Muscle of leg (tissue), 11 donors: ENCODE data around the gene FARS2. TPM values are rescaled to one million over a fixed set of nuclear protein-coding genes. Genes with fewer than 3 reads are reported as not detected.
A peak's percentile ranks its signal among the peaks of the same experiment; 100 is the strongest.

Source experiments
- DNase-seq: peaks from one replicate; pipeline ENCODE4 v3.0.0; 2013
- H3K27ac ChIP-seq: one replicate; pipeline ENCODE4 v1.5.1; 2013; ENCODE audit warnings: mild to moderate bottlenecking, low read length, control low read depth
- H3K27me3 ChIP-seq: one replicate; pipeline ENCODE4 v1.6.1; 2013; ENCODE audit warnings: low read length; ENCODE audit not compliant: control insufficient read depth, insufficient read depth
- H3K36me3 ChIP-seq: one replicate; pipeline ENCODE4 v1.6.1; 2013; ENCODE audit warnings: low read length; ENCODE audit not compliant: control insufficient read depth, insufficient read depth
- H3K4me1 ChIP-seq: one replicate; pipeline ENCODE4 v1.6.1; 2013; ENCODE audit warnings: low read length; ENCODE audit not compliant: control insufficient read depth, insufficient read depth
- H3K4me3 ChIP-seq: one replicate; pipeline ENCODE4 v1.5.1; 2013; ENCODE audit warnings: low read length, control low read depth
- H3K9me3 ChIP-seq: replicated peaks from 2 replicates; pipeline ENCODE4 v1.6.1; 2013; ENCODE audit warnings: low read depth, low read length; ENCODE audit not compliant: control insufficient read depth
- WGBS: methylation state at CpG from one replicate; pipeline ENCODE4 v1.1.5; 2013; ENCODE audit warnings: missing lambda C conversion rate; ENCODE audit not compliant: insufficient coverage; 5-methylcytosine and 5-hydroxymethylcytosine counted together
- polyA plus RNA-seq, 8 donors: library from polyadenylated mRNA; unstranded; fragments of 120-200 nt; gene quantifications; one replicate each; pipeline versions ENCODE4 v1.2.1 to v1.2.3, GENCODE V29; 2013; ENCODE audit warnings: inconsistent platforms in 1 of 8, low replicate concordance in 1 of 8; ENCODE audit not compliant: insufficient read length in 8 of 8, insufficient read depth in 1 of 8
- total RNA-seq: library from RNA; stranded (reverse); fragments of 120-200 nt; gene quantifications from one replicate; pipeline ENCODE4 v1.2.4, GENCODE V29; 2013

FARS2 gene
- total and polyA plus RNA-seq, 9 donors = 9.7 to 16.9 (median 12.4) TPM

DNA sequence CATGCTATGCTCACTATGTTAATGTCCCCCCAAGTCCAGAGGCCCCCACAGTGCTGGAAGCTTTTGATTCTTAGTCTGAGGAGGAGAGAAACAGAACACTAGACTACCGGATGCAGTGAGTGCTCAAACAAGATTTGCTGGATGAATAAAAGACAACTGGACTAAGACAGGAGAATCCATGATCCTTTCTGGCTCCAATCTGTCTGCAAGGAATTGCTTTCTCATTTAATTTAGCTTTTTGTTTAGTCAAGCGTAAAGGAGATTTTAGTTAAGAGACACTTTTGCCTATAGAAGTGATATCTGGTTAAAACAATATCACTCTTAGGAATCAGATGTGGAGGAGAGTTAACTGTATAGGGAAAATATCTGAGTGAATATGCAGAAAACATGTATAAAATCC lies 14.1 kb upstream of the FARS2 start:
- H3K4me1 ChIP-seq = no peaks in the 10 kb centered on the region
- no peak overlapping the region for H3K4me3 ChIP-seq
- no peaks in the 10 kb centered on the region for H3K9me3 ChIP-seq
- 63% methylated on average over 1 of the region's 2 CpGs for WGBS
- H3K36me3 ChIP-seq = no peaks in the 10 kb centered on the region
- no peak overlapping the region for H3K27ac ChIP-seq
- H3K27me3 ChIP-seq = no peaks in the 10 kb centered on the region
- DNase-seq = no peak

DNA sequence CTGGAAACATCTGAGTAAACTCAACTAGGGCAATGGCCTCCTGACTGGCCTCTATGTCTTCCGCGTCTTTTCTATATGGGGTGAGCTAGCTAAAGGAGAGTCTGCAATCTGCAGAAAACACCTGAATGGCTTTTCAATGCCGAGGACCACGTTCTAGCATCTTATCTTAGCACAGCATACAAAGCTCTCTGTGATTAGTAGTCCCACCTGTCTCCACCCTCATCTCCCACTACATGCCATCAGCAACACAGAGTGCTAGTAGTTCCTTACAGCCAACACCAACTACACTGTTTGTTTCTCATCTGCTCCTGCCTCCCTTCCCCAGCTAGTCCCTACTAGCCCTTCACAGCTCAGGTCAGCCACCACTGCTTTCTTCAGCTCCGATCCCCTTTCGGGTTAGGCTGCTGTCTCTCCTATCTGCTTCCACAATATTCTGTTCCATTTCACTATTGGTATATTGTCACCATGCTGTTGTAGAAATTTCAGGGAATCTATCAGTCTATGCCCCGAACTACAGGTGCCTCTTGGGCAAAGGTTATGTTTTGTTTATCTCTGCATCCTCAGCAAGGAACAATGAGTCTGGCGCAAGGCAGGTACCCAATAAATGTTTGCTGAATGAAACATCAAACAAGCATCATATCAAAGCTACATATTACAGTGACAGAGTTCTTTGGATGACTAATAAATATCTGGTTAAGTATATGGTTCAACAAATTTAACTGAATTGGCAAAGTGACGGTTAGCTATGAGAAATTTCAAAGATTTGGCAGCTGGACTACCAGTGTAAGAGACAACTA lies 12.8 kb upstream of the FARS2 start:
- no peaks in the 10 kb centered on the region for H3K9me3 ChIP-seq

DNA sequence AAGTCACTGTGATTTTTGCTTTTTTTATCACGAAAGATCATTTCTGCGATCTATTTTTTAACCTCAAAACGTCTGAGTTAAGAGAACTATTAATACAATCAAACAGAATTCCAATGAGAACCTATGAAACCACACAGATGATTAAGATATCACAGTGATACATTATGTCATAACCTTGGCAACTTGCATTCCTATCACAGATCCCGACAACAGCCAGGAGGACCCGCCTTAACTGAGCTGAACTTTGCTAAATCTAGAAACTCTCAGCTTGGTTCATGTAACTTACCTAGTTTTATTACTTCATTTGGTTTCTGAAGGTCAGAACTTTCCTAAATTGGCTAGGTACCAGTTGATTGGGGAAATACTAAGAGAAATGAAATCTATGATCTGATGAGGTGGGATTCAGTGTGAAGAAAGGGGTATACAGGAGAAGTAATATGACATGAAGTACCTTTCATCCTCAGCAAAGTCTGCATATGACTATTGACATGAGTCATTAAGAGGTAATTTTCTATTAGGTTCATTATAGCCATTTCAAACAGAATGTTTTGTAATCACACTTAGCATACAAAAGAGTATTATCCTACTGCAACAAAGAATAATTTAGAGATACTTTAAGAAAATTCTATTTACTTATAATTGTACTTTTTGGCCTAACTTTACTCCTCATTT lies 11.7 kb upstream of the FARS2 start:
- WGBS = 20% methylated on average over 1 of the region's 5 CpGs
- Histone ChIP-seq H3K36me3 (no peaks in the 10 kb centered on the region), H3K4me3 (no peak overlapping the region), H3K4me1 (no peaks in the 10 kb centered on the region), H3K9me3 (no peaks in the 10 kb centered on the region), H3K27me3 (no peaks in the 10 kb centered on the region), H3K27ac (no peak overlapping the region)
- DNase-seq = no peak

More for the DNA sequence above, 12.8 kb upstream of the FARS2 start:
- no peaks in the 10 kb centered on the region for H3K36me3 ChIP-seq
- H3K27me3 ChIP-seq = no peaks in the 10 kb centered on the region
- H3K4me1 ChIP-seq = no peaks in the 10 kb centered on the region
- 91% methylated on average over 5 of the region's 9 CpGs for WGBS
- H3K27ac ChIP-seq = no peak overlapping the region
- H3K4me3 ChIP-seq = no peak overlapping the region
- no peak for DNase-seq

DNA sequence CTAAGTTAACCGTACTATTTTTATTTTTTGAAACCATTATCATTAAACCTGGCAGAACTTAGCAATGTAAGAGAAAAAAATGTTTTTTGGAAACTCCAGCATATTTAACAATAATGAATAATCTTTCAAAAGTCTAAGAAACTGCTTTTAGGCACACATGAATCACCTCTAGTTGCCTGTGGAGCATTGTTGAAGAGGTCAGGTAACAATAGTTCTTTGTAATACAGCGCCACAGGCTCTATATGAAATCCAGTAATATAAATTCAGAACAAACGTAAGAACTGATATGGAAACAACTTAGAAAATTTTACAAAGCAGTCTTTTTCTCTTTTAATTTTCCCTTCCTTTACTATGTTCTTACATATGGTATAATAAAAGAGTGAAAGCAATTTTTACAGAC lies 10.9 kb upstream of the FARS2 start:
- H3K9me3 ChIP-seq = no peaks in the 10 kb centered on the region
- no CpG with 5 or more reads among the region's 3 CpGs for WGBS
- no peak for DNase-seq
- no peaks in the 10 kb centered on the region for H3K27me3 ChIP-seq
- H3K4me1 ChIP-seq = no peaks in the 10 kb centered on the region
- no peak overlapping the region for H3K27ac ChIP-seq
- no peaks in the 10 kb centered on the region for H3K36me3 ChIP-seq
- H3K4me3 ChIP-seq = no peak overlapping the region

DNA sequence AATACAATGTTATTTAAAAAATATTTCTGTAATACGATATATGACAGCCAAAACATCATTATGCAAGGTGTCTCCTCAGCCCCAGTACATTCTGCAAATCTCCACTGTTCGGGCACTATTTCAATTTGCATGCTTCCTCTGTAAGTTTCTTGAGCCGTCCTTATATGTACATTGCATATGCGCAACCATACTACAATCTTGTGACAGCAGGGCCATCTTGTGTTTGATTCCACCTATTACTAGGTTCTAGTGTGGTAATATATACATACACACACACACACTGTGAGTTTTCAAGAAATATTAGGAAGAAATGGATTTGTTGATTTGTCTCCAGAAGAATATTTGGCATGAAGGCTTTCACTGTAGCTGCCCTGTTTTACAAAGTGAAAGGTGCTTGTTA lies 10.4 kb upstream of the FARS2 start:
- Histone ChIP-seq H3K4me3 (no peak overlapping the region), H3K9me3 (no peaks in the 10 kb centered on the region), H3K36me3 (no peaks in the 10 kb centered on the region), H3K27me3 (no peaks in the 10 kb centered on the region), H3K27ac (no peak overlapping the region), H3K4me1 (no peaks in the 10 kb centered on the region)
- 33% methylated on average over 1 of the region's 4 CpGs for WGBS
- DNase-seq = peak; percentile 65

DNA sequence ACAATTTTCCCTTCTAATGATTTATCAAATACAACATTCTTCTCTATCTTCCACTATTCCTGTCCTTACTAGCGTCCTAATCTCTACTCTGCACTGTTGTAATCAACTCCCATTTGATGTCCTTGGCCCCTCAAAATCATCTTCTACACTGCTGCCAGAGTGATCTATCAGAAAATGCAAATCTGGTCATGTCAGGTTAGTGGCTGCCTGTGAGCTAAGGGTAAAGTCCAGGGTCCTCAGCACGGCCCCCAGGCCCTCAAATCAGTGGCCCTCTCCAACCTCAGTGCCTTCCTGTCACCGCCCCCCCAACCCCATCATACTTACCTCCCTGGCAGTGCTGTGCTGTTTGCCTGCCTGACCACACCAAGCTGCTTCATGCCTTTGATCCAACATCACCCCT lies 4.4 kb upstream of the FARS2 start:
- Histone ChIP-seq H3K36me3 (peaks cover 12% of the 10 kb centered on the region), H3K4me1 (peaks cover 5% of the 10 kb centered on the region), H3K27me3 (no peaks in the 10 kb centered on the region), H3K4me3 (no peak overlapping the region), H3K9me3 (no peaks in the 10 kb centered on the region), H3K27ac (no peak overlapping the region)
- no peak for DNase-seq
- WGBS = 78% methylated on average over 3 of the region's 3 CpGs

DNA sequence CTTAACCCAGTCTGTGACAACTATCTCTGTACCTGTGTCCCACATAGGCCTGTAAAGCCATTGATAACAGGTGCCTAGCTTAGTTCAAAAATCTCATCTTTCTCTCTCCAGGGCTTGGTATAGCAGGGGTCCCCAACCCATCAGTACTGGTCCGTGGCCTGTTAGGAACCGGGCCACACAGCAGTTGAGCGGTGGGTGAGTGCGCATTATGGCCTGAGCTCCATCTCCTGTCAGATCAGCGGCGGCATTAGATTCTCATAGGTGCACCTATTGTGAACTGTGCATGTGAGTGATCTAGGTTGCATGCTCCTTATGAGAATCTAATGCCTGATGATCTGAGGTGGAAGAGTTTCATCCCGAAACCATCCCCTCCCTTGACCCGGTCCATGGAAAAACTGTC lies 3.9 kb upstream of the FARS2 start:
- 98% methylated on average over 8 of the region's 8 CpGs for WGBS
- no peaks in the 10 kb centered on the region for H3K27me3 ChIP-seq
- peaks cover 5% of the 10 kb centered on the region for H3K4me1 ChIP-seq

DNA sequence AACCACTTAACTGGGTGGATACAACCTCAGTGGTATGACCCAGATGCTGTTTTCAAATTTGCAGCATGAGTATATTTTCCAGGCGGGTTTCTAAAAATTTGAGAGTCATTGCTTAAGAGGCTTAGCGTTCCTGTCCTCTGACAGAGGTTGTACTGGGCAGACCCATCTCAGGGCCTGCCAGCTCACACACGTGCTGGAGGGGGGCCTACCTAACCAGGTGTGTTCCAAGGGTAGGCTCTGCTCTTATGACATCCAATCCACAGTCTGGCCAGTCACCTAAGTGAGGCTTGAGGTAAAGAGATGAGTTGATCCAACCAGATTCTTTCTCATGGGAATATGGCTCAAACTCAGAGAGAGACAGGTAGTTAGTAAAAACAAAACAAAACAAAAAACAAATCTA lies 1.9 kb upstream of the FARS2 start:
- Histone ChIP-seq H3K9me3 (no peaks in the 10 kb centered on the region), H3K27ac (no peak overlapping the region), H3K36me3 (peaks cover 12% of the 10 kb centered on the region), H3K4me3 (no peak overlapping the region), H3K27me3 (no peaks in the 10 kb centered on the region), H3K4me1 (peaks cover 5% of the 10 kb centered on the region)
- DNase-seq = no peak
- WGBS = 67% methylated on average over 1 of the region's 3 CpGs

More for the DNA sequence above, 3.9 kb upstream of the FARS2 start:
- H3K36me3 ChIP-seq = peaks cover 12% of the 10 kb centered on the region
- no peak for DNase-seq
- H3K4me3 ChIP-seq = no peak overlapping the region
- no peak overlapping the region for H3K27ac ChIP-seq
- H3K9me3 ChIP-seq = no peaks in the 10 kb centered on the region

DNA sequence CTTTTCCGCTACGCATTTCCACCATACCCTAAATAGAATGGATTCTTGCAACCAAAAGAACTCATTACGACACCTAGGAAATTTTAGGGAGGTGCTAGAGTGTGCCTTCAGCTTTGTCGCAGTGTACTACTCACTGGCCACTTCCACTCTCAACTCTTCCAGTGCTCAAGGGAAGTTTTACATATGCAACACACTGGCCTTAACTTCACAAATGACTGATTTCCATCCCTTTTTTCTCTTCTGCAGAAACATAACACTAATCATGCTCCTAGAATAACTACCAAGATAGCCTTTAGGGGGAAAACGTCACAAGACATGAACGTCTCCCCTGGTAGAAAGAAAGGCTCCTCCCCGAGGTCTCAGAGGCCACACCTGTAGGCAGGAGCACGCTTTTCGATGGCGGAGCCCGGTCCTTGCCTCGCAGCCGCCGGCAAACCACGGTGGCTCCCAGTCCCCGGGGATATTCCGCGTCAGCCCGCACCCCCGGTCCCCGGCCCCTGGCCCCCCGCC lies 1.1 kb upstream of the FARS2 start:
- peak overlapping the region; percentile 44 for H3K27ac ChIP-seq
- H3K4me3 ChIP-seq = peak overlapping the region; percentile 80
- H3K36me3 ChIP-seq = peaks cover 12% of the 10 kb centered on the region
- WGBS = 0% methylated on average over 12 of the region's 22 CpGs
- H3K4me1 ChIP-seq = peaks cover 5% of the 10 kb centered on the region
- DNase-seq = peak; percentile 54
- H3K27me3 ChIP-seq = no peaks in the 10 kb centered on the region
- H3K9me3 ChIP-seq = no peaks in the 10 kb centered on the region

DNA sequence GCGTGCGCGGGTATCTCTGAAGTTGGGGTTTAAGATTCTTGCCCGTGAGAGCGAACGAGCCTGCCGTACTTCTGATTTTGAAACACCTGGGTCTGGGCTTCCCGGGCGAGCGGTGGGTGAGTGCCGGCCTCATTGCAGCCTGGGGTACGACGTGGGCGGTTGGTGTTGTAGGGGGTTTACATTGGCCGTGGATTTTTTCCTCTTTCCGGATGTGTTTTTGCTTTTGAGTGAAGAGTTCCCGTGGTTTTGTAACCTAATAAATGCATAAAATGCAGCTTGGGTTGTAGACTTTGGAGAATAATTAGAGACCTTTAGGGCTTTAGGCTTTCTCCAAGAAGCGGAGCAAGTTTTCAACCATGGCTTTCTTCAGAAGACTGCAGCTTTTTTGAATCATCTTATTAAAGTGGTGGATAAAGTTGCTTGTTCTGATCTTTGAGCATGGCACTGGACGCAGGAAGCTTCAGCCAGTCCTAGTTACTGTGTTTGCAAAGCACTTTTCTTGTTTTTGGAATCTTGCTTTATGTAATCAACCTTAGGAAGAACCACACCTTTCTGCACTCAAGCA lies 314 bp downstream of the FARS2 start:
- Histone ChIP-seq H3K27me3 (no peaks in the 10 kb centered on the region), H3K4me1 (peaks cover 5% of the 10 kb centered on the region), H3K36me3 (peaks cover 12% of the 10 kb centered on the region), H3K27ac (peak overlapping the region; percentile 95), H3K4me3 (peak overlapping the region; percentile 80), H3K9me3 (no peaks in the 10 kb centered on the region)
- WGBS = 0% methylated on average over 11 of the region's 19 CpGs
- no peak for DNase-seq
